ENCODE results near the gene KCNF1.

KCNF1 gene

DNA sequence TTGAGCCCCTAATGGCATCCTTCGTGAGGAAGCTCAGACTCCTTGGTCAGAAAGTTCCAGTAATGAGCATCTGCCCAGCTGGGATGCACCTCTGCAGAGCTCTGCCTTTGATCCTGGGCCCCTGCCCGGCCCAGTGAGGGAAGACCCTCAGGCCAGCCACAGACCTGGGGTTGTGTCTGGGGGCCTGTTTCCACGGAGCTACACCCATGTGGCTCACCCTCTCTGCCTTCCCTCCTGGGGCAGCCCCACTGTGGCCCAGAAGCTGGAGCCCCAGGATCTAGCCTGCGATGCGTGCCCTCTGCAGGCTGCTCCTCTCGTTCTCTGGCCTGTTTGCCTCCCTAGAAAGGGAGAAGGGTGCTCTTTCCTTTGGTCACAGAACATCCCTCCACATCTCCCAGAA lies 9.8 kb downstream of the KCNF1 start:
- TF ChIP-seq POLR2AphosphoS5 (IDR thresholded peaks at IDR 0.05; ENCODE audit: low read depth, low read length), result no peak
- no peak for TF ChIP-seq TAF1 (IDR thresholded peaks at IDR 0.05; ENCODE audit: borderline replicate concordance, insufficient read depth, low read length)
- TF ChIP-seq SIN3A (IDR thresholded peaks at IDR 0.05; ENCODE audit: borderline replicate concordance, insufficient read depth, low read length), result no peak
- TF ChIP-seq, protein P1, sequence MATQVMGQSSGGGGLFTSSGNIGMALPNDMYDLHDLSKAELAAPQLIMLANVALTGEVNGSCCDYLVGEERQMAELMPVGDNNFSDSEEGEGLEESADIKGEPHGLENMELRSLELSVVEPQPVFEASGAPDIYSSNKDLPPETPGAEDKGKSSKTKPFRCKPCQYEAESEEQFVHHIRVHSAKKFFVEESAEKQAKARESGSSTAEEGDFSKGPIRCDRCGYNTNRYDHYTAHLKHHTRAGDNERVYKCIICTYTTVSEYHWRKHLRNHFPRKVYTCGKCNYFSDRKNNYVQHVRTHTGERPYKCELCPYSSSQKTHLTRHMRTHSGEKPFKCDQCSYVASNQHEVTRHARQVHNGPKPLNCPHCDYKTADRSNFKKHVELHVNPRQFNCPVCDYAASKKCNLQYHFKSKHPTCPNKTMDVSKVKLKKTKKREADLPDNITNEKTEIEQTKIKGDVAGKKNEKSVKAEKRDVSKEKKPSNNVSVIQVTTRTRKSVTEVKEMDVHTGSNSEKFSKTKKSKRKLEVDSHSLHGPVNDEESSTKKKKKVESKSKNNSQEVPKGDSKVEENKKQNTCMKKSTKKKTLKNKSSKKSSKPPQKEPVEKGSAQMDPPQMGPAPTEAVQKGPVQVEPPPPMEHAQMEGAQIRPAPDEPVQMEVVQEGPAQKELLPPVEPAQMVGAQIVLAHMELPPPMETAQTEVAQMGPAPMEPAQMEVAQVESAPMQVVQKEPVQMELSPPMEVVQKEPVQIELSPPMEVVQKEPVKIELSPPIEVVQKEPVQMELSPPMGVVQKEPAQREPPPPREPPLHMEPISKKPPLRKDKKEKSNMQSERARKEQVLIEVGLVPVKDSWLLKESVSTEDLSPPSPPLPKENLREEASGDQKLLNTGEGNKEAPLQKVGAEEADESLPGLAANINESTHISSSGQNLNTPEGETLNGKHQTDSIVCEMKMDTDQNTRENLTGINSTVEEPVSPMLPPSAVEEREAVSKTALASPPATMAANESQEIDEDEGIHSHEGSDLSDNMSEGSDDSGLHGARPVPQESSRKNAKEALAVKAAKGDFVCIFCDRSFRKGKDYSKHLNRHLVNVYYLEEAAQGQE (IDR thresholded peaks at IDR 0.05; ENCODE audit: insufficient read depth in 1 of 2, low read depth in 2 of 2, low read length in 2 of 2), result no peak
- no peak for TF ChIP-seq FOXP2 (optimal IDR thresholded peaks at IDR 0.05; ENCODE audit: borderline replicate concordance, extremely low read depth, extremely low read length, insufficient read depth)

DNA sequence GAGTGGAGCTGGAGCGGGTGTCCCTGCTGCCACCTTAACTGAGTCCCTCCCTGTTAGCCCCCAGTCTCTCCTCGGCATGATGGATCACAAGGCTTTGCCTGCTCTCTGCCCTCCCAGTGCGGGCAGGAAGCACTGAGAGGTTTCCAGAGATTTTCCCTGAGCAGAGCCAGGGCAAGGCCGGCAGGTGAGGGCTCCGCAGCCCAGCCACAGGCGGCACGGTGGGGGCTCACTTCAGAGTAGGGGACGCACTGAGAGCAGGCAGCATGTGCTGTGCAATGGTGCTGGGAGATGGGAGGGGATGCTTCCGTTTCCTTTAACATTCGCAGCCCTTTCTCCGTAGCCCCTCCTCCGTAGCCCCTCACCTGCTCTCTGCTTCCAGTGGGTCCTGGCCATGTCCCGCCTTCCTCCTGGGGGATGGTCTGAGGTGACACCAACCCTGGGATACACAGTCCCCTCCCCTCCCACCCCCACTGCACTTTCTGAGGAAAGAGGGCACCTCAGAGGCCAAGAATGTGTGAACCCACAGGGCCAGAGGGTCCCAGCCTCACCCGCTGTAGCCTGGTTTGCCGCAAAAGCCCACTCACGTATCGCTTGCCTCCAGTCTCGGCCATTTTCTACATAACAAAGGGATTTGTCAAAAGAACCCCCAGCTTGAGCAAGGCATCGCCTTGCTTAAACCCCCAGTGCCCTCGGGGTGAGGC lies 10.7 kb downstream of the KCNF1 start:
- TF ChIP-seq POLR2AphosphoS5 (IDR thresholded peaks at IDR 0.05; ENCODE audit: low read depth, low read length) (no peak), FOXP2 (optimal IDR thresholded peaks at IDR 0.05; ENCODE audit: borderline replicate concordance, extremely low read depth, extremely low read length, insufficient read depth) (no peak), SIN3A (IDR thresholded peaks at IDR 0.05; ENCODE audit: borderline replicate concordance, insufficient read depth, low read length) (no peak), TAF1 (IDR thresholded peaks at IDR 0.05; ENCODE audit: borderline replicate concordance, insufficient read depth, low read length) (no peak)
- TF ChIP-seq, protein P1 (IDR thresholded peaks at IDR 0.05; ENCODE audit: insufficient read depth in 1 of 2, low read depth in 2 of 2, low read length in 2 of 2), result no peak

DNA sequence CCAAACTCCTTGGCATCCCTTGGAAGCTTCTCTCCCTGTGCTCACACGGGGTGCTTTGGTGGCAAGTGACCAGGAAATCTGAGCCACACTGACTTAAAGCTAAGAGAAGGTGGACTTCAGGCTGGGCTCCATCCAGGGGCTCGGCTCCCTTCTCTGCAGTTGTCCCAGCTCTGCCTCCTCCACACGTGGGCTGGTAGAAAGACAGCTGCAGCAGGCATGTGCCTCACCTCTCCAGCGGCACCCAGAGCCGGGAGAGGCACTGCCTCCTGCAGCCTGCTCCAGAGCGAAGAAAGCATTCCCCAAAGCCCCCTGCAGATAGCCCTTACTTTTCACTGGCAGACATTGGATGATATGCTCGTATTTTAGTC lies 11.3 kb downstream of the KCNF1 start:
- no peak for TF ChIP-seq POLR2AphosphoS5 (IDR thresholded peaks at IDR 0.05; ENCODE audit: low read depth, low read length)
- TF ChIP-seq FOXP2 (optimal IDR thresholded peaks at IDR 0.05; ENCODE audit: borderline replicate concordance, extremely low read depth, extremely low read length, insufficient read depth), result no peak
- TF ChIP-seq, protein P1 (IDR thresholded peaks at IDR 0.05; ENCODE audit: insufficient read depth in 1 of 2, low read depth in 2 of 2, low read length in 2 of 2), result no peak
- no peak for TF ChIP-seq TAF1 (IDR thresholded peaks at IDR 0.05; ENCODE audit: borderline replicate concordance, insufficient read depth, low read length)
- TF ChIP-seq SIN3A (IDR thresholded peaks at IDR 0.05; ENCODE audit: borderline replicate concordance, insufficient read depth, low read length), result no peak

DNA sequence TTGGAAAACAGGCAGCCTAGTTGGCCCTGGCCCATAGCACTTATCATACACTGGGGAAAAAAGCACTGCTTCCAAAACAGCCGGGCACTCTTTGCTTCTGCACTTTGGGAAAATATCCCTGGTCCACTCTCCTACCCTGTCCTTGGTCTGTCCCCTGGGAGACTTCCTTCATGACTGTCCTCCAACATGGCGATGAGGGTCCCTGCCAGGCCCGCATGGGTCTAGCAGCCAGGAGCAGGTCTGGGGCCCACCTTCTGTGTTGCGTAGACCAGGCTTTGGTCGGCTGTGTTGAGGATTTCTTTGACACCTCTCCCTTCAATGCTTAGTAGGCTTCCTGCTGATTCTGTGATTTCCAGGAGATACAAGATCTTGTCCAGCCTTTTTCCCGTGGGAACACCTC lies 12.2 kb downstream of the KCNF1 start:
- no peak for TF ChIP-seq POLR2AphosphoS5 (IDR thresholded peaks at IDR 0.05; ENCODE audit: low read depth, low read length)
- TF ChIP-seq, protein P1 (IDR thresholded peaks at IDR 0.05; ENCODE audit: insufficient read depth in 1 of 2, low read depth in 2 of 2, low read length in 2 of 2), result no peak
- TF ChIP-seq FOXP2 (optimal IDR thresholded peaks at IDR 0.05; ENCODE audit: borderline replicate concordance, extremely low read depth, extremely low read length, insufficient read depth), result no peak
- no peak for TF ChIP-seq TAF1 (IDR thresholded peaks at IDR 0.05; ENCODE audit: borderline replicate concordance, insufficient read depth, low read length)
- no peak for TF ChIP-seq SIN3A (IDR thresholded peaks at IDR 0.05; ENCODE audit: borderline replicate concordance, insufficient read depth, low read length)
